ENCODE measurements around the gene PCTP.

GRCh38 chr17:55822028-55822427 lies 71.2 kb downstream of the PCTP start:
- TF ChIP-seq CTCF (IDR thresholded peaks at IDR 0.05; ENCODE audit: poor library complexity) (no peak), EZH2 (IDR thresholded peaks at IDR 0.05; ENCODE audit: borderline replicate concordance) (no peak)
